IPS DF 6.9 (cell line): ENCODE measurements around the gene MMP24.
"Not testable (repeated sequence)": the region's sequence is repeated elsewhere in the genome, so short reads cannot be mapped to it uniquely, and the experiment has no call there.

Experiments used
- DNase-seq: peaks from one replicate; pipeline ENCODE4 v3.0.0-alpha.2; 2013; ENCODE audit warnings: low read depth, low spot score
- H3K27ac ChIP-seq: one replicate; pipeline ENCODE4 v1.5.1; 2013; ENCODE audit warnings: low read length, control low read depth
- H3K27me3 ChIP-seq: 2 replicates; pipeline ENCODE4 v1.6.1; 2013; ENCODE audit warnings: mild to moderate bottlenecking, low read length; ENCODE audit not compliant: control insufficient read depth, insufficient read depth
- H3K36me3 ChIP-seq: 2 replicates; pipeline ENCODE4 v1.6.1; 2013; ENCODE audit warnings: low read length; ENCODE audit not compliant: control insufficient read depth, insufficient read depth
- H3K4me1 ChIP-seq: 2 replicates; pipeline ENCODE4 v1.6.1; 2013; ENCODE audit warnings: low read length; ENCODE audit not compliant: control insufficient read depth, insufficient read depth
- H3K4me3 ChIP-seq: 2 replicates; pipeline ENCODE4 v1.5.1; 2013; ENCODE audit warnings: mild to moderate bottlenecking, low read length
- H3K9me3 ChIP-seq: 2 replicates; pipeline ENCODE4 v1.6.1; 2013; ENCODE audit warnings: low read length, inconsistent platforms; ENCODE audit not compliant: control insufficient read depth, insufficient read depth
- WGBS: extraction: QIAGEN DNeasy Blood & Tissue Kit; methylation state at CpG from one replicate; pipeline ENCODE4 v1.1.7; 2013; ENCODE audit warnings: mixed read lengths, missing lambda C conversion rate; ENCODE audit not compliant: insufficient read length, insufficient coverage; 5-methylcytosine and 5-hydroxymethylcytosine counted together

Gene MMP24

DNA sequence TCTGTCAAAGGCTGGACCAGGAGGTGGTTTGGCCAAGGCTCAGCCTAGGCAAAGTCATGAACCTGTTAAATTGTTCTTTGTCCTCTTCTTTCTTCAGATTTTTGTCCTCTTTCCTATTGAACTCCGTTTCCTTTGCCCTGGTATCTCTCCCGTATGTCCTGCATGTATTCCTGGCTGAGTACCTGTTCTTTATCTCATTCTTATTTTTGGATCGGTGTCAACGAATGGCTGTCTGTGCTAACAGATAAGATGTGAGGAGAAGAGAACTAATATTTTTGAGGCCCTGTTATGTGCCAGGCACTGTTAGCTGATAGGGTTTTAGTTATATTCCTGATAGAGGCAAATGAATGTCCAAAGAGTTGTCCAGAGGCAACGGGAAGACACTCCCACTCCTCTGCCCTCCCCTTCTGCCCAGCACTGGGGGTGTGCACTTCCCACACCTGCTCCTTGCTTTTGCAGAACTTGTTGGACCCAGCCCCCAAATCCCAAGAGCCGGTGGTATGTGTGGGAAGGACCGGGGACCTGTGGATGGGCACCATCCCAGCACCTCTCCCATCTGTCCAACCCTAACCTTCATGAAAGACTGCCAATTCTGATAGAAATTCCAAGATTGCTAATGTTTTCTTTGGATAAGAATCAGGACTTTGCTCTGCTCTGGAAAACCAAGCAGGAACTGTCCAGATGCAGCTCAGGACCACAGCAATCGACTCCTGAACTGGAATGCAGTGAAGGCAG is 30.9 kb downstream of the MMP24 start:
- Histone ChIP-seq H3K4me3 (no peak overlapping the region), H3K27me3 (no peaks in the 10 kb centered on the region), H3K4me1 (peaks cover 7% of the 10 kb centered on the region), H3K27ac (no peak overlapping the region), H3K36me3 (no peaks in the 10 kb centered on the region), H3K9me3 (no peaks in the 10 kb centered on the region; the same call in 1 of the 2 replicates)
- DNase-seq: no peak
- no CpG with 5 or more reads among the region's 8 CpGs for WGBS

DNA sequence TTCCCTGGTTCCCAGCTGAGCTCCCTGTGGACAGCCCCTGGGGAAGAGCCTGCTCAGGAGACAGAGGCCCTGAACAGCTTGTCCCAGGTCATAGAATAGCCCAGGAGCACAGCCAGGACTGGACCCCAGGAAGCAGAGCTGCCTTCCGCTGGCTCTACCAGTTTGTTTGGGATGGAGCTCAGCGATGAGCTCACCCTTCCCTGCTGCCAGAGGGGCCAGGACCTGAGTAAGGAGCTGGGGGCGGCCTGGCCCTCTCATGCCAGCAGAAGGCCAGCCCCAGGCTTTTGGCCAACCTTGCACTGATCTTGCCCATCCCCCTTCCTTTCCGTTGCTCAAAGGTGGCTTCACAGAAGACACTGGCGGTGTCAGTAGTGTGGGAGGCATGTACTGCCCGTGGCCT is 33.9 kb downstream of the MMP24 start:
- no peak overlapping the region for H3K4me3 ChIP-seq
- no peaks in the 10 kb centered on the region; the same call in 1 of the 2 replicates for H3K9me3 ChIP-seq
- no peaks in the 10 kb centered on the region for H3K27me3 ChIP-seq
- no peaks in the 10 kb centered on the region for H3K36me3 ChIP-seq
- H3K27ac ChIP-seq: no peak overlapping the region
- no peak for DNase-seq
- WGBS: no CpG with 5 or more reads among the region's 6 CpGs
- peaks cover 14% of the 10 kb centered on the region for H3K4me1 ChIP-seq

DNA sequence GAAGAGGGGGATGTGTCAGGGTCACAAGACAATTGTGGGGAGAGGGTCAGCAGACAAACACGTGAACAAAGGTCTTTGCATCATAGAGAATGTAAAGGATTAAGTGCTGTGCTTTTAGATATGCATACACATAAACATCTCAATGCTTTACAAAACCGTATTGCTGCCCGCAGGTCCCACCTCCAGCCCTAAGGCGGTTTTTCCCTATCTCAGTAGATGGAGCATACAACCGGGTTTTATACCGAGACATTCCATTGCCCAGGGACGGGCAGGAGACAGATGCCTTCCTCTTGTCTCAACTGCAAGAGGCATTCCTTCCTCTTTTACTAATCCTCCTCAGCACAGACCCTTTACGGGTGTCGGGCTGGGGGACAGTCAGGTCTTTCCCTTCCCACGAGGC is 35.8 kb downstream of the MMP24 start:
- not testable (repeated sequence) for H3K27me3 ChIP-seq, DNase-seq, H3K27ac ChIP-seq, H3K36me3 ChIP-seq, H3K4me3 ChIP-seq, H3K9me3 ChIP-seq
- no CpG with 5 or more reads among the region's 10 CpGs for WGBS
- peaks cover 14% of the 10 kb centered on the region for H3K4me1 ChIP-seq

DNA sequence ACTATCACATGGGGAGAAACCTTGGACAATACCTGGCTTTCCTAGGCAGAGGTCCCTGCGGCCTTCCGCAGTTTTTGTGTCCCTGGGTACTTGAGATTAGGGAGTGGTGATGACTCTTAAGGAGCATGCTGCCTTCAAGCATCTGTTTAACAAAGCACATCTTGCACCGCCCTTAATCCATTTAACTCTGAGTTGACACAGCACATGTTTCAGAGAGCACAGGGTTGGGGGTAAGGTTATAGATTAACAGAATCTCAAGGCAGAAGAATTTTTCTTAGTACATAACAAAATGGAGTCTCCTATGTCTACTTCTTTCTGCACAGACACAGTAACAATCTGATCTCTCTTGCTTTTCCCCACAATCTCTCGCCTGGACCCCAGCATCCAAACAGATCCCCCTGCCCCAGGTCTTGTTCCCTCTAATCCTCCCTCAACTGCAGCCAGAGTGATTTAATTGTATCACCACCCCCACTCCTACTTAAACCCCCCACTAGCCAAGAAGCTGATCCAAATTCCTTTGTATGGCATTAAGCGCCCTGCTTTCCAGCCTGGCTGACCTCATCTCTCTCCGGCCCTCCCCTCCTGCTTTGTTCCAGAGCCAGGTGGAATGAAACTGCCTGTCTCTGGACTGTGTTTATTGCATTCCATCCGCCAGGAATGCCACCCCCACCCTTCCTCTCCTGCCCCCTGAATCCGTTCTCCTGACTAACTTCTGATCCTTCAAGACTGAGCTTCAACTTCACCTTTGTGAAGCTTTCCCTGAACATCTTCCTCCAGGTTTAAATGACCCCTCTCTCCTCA is 36.4 kb downstream of the MMP24 start:
- DNase-seq: peak; percentile 88
- not testable (repeated sequence) for H3K9me3 ChIP-seq, H3K27ac ChIP-seq, H3K36me3 ChIP-seq, H3K27me3 ChIP-seq, H3K4me3 ChIP-seq
- peaks cover 14% of the 10 kb centered on the region for H3K4me1 ChIP-seq
- no CpG with 5 or more reads among the region's 8 CpGs for WGBS

DNA sequence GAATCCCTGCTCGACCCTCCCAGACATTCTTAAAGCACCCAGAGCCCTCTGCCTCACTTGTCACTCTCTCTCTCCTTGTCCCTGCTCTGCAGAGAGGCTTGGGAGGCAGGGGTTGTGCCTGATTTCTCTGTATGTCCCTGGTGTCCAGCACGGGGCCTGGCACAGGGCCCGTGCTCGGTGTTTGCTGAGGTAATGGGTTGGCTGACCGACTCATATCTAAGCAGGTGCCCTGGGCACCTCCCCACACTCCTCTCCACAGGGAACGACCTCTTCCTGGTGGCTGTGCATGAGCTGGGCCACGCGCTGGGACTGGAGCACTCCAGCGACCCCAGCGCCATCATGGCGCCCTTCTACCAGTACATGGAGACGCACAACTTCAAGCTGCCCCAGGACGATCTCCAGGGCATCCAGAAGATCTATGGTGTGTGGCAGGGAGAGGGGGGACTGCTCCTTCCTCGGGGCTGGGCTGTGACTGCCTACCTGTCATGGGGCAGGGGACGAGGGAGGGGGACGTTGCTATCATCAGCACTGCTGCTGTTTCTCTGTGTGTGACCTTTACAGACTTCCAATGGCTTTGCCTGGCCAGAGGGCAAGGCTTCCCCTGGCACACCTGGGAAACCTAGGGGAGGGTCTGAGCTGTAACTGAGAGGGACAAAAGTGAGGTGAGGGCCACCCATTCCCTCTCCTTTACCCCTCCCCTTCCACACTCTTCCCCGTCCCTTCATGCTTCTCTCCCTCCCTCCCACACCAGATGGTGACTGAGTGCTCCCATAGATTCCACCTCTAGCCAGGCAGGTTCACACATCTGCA is 37.2 kb downstream of the MMP24 start:
- Histone ChIP-seq H3K4me1 (peaks cover 14% of the 10 kb centered on the region), H3K36me3 (no peaks in the 10 kb centered on the region), H3K27ac (no peak overlapping the region), H3K4me3 (no peak overlapping the region), H3K27me3 (no peaks in the 10 kb centered on the region), H3K9me3 (no peaks in the 10 kb centered on the region; the same call in 1 of the 2 replicates)
- WGBS: no CpG with 5 or more reads among the region's 17 CpGs
- DNase-seq: no peak

GRCh38 chr20:35264755-35265154 is 38.3 kb downstream of the MMP24 start:
- no peak overlapping the region for H3K27ac ChIP-seq
- WGBS: no CpG with 5 or more reads among the region's 1 CpG
- no peak overlapping the region for H3K4me3 ChIP-seq
- H3K9me3 ChIP-seq: no peaks in the 10 kb centered on the region; the same call in 1 of the 2 replicates
- H3K4me1 ChIP-seq: peaks cover 11% of the 10 kb centered on the region
- H3K27me3 ChIP-seq: no peaks in the 10 kb centered on the region
- no peaks in the 10 kb centered on the region for H3K36me3 ChIP-seq
- DNase-seq: no peak

DNA sequence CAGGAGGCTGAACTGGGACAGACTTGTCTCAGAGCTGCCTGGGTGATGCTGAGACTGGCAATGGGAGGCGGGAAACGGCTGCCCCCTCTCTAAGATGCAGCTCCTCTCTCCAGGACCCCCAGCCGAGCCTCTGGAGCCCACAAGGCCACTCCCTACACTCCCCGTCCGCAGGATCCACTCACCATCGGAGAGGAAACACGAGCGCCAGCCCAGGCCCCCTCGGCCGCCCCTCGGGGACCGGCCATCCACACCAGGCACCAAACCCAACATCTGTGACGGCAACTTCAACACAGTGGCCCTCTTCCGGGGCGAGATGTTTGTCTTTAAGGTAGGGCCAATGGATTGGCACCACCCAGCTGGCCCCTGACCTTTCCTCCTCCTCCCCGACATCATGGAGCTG is 40.6 kb downstream of the MMP24 start:
- DNase-seq: no peak
- Histone ChIP-seq H3K27ac (no peak overlapping the region), H3K4me3 (no peak overlapping the region), H3K9me3 (no peaks in the 10 kb centered on the region), H3K36me3 (no peaks in the 10 kb centered on the region), H3K4me1 (peaks cover 7% of the 10 kb centered on the region; the same call in 1 of the 2 replicates), H3K27me3 (no peaks in the 10 kb centered on the region)
- WGBS: no CpG with 5 or more reads among the region's 16 CpGs

- Histone ChIP-seq H3K4me1 (no peaks in the 10 kb centered on the region), H3K36me3 (0 out of 2 replicates have a peak, but pooled peaks cover under 1% of the 10 kb centered on the region), H3K27ac (no peak overlapping the region), H3K9me3 (no peaks in the 10 kb centered on the region), H3K27me3 (no peaks in the 10 kb centered on the region), H3K4me3 (no peak overlapping the region)
- no CpG with 5 or more reads among the region's 14 CpGs for WGBS
- peak; percentile 82 for DNase-seq
Observed at GRCh38 chr20:35269055-35269781, 42.7 kb downstream of the MMP24 start.

GRCh38 chr20:35270021-35270902 is 43.8 kb downstream of the MMP24 start:
- H3K36me3 ChIP-seq: 0 out of 2 replicates have a peak, but pooled peaks cover 2% of the 10 kb centered on the region
- no CpG with 5 or more reads among the region's 19 CpGs for WGBS

More at GRCh38 chr20:35270021-35270902, 43.8 kb downstream of the MMP24 start:
- H3K4me3 ChIP-seq: no peak overlapping the region
- DNase-seq: no peak
- no peaks in the 10 kb centered on the region for H3K4me1 ChIP-seq
- H3K27me3 ChIP-seq: no peaks in the 10 kb centered on the region
- H3K9me3 ChIP-seq: no peaks in the 10 kb centered on the region
- no peak overlapping the region for H3K27ac ChIP-seq
